CD4-positive, CD25-positive, alpha-beta regulatory T cell (primary cell): Measurements from ENCODE around the gene LLGL1. TPM values are rescaled to one million over a fixed set of nuclear protein-coding genes. Genes with fewer than 3 reads are reported as not detected.
A peak's percentile ranks its signal among the peaks of the same experiment; 100 is the strongest.
"Not testable (repeated sequence)": the region's sequence is repeated elsewhere in the genome, so short reads cannot be mapped to it uniquely, and the experiment has no call there.

ENCODE experiments used
- ATAC-seq, 2 donors: fragments of 150-1000 bp; cut with Tn5 transposase; one replicate each; pipeline ENCODE4 v1.10.0; 2021; ENCODE audit warnings: low read depth in 2 of 2, moderate number of reproducible peaks in 2 of 2, moderate library complexity in 1 of 2
- DNase-seq, 3 donors: peaks; one replicate each; pipeline versions ENCODE4 v3.0.0 to v3.0.0-alpha.2; 2012 to 2022; ENCODE audit warnings: mixed read lengths in 1 of 3
- H3K27ac ChIP-seq: one replicate; pipeline ENCODE4 v1.7.0; 2013; ENCODE audit warnings: mild to moderate bottlenecking, low read length; ENCODE audit not compliant: insufficient read depth, poor library complexity, severe bottlenecking
- H3K27me3 ChIP-seq: one replicate; pipeline ENCODE4 v1.7.0; 2013; ENCODE audit warnings: low read length; ENCODE audit not compliant: control insufficient read depth, insufficient read depth
- H3K36me3 ChIP-seq: one replicate; pipeline ENCODE4 v1.7.0; 2013; ENCODE audit warnings: mild to moderate bottlenecking, low read length, moderate library complexity; ENCODE audit not compliant: control insufficient read depth, insufficient read depth
- H3K4me1 ChIP-seq: 2 replicates; pipeline ENCODE4 v1.7.0; 2013; ENCODE audit warnings: mild to moderate bottlenecking, low read length; ENCODE audit not compliant: insufficient read depth, control insufficient read depth, poor library complexity, severe bottlenecking
- H3K4me3 ChIP-seq: one replicate; pipeline ENCODE4 v1.7.0; 2013; ENCODE audit warnings: low read depth, mild to moderate bottlenecking, low read length, moderate library complexity
- H3K9me3 ChIP-seq, 2 experiments: 1 replicate in 1 of 2; 2 replicates in 1 of 2; pipeline ENCODE4 v1.7.0; 2013; ENCODE audit warnings: low read length in 2 of 2, mild to moderate bottlenecking in 1 of 2, moderate library complexity in 1 of 2; ENCODE audit not compliant: control insufficient read depth in 2 of 2
- H3K27ac Mint-ChIP-seq, 3 donors: one replicate each; pipeline ENCODE4 v1.8.0; 2020 to 2022; ENCODE audit warnings: mild to moderate bottlenecking in 3 of 3, mixed read lengths in 3 of 3, moderate library complexity in 2 of 3
- H3K27me3 Mint-ChIP-seq: one replicate; pipeline ENCODE4 v1.8.0; 2022; ENCODE audit warnings: mild to moderate bottlenecking, mixed read lengths
- H3K36me3 Mint-ChIP-seq: one replicate; pipeline ENCODE4 v1.8.0; 2020; ENCODE audit warnings: mixed read lengths
- H3K4me1 Mint-ChIP-seq, 4 donors: one replicate each; pipeline ENCODE4 v1.8.0; 2020 to 2022; ENCODE audit warnings: mixed read lengths in 4 of 4, mild to moderate bottlenecking in 1 of 4
- H3K4me3 Mint-ChIP-seq, 4 donors: one replicate each; pipeline ENCODE4 v1.8.0; 2020 to 2022; ENCODE audit warnings: mild to moderate bottlenecking in 4 of 4, mixed read lengths in 4 of 4, moderate library complexity in 3 of 4
- H3K9me3 Mint-ChIP-seq, 7 donors: one replicate each; pipeline ENCODE4 v1.8.0; 2020 to 2022; ENCODE audit warnings: mixed read lengths in 7 of 7, mild to moderate bottlenecking in 3 of 7, moderate library complexity in 2 of 7
- polyA plus RNA-seq, 4 donors: library from polyadenylated mRNA; unstranded; fragments of 300-500 nt; fragmentation: Illumina TruSeq; gene quantifications; one replicate each; pipeline ENCODE4 v1.2.3, GENCODE V29; 2021
- total RNA-seq: library from RNA; stranded (reverse); gene quantifications from one replicate; pipeline ENCODE4 v1.2.3, GENCODE V29; 2022

The LLGL1 gene
- total and polyA plus RNA-seq, 5 donors from 2014 or later: 1.0 to 16.6 (median 2.0) TPM

DNA sequence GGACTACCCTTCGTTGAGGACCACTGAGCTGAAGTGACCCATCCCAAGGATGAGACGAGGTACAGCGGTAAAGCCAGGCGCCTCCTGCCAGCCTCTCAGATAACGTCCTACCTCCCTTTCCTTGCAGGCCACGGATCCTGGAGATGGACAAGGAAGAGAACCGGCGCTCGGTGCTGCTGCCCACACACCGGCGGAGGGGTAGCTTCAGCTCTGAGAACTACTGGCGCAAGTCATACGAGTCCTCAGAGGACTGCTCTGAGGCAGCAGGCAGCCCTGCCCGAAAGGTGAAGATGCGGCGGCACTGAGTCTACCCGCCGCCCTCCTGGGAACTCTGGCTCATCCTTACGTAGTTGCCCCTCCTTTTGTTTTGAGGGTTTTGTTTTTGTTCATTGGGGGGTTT, 17.3 kb upstream of the LLGL1 start:
- DNase-seq (no peak), ATAC-seq (no peak)
- Mint-ChIP-seq H3K36me3 (peaks cover 28% of the 10 kb centered on the region), H3K27me3 (no peaks in the 10 kb centered on the region), H3K27ac (no peak overlapping the region), H3K4me3 (no peak overlapping the region), H3K9me3 (no peaks in the 10 kb centered on the region), H3K4me1 (peaks cover 0 to 13% (median 5%) of the 10 kb centered on the region in 4 donors)
- Histone ChIP-seq H3K4me1 (no peaks in the 10 kb centered on the region), H3K27me3 (no peaks in the 10 kb centered on the region), H3K4me3 (no peak overlapping the region), H3K9me3 (no peaks in the 10 kb centered on the region), H3K27ac (no peak overlapping the region), H3K36me3 (peaks cover 72% of the 10 kb centered on the region)

DNA sequence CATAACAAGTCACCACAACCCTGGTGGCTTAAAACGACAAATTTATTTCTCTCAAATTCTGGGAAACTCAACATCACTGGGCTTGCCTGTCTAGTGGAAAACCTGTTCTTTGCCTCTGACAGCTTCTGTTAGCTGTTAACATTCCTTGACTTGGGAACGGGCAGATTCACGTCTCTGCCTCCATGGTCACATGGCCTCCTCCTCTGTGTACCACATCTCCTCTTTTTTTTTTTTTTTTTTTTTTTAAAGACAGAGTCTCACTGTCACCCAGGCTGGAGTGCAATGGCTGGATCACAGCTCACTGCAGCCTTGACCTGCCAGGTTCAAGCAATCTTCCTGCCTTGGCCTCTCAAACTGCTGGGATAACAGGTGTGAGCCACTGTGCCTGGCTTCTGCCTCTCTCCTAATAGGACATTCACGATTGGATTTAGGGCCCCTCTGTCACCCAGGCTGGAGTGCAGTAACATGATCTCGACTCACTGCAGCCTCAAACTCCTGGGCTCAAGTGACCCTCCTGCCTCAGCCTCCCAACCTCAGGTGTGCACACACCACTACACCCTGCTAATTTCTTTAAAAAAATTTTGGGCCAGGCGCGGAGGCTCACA, 11.7 kb upstream of the LLGL1 start:
- H3K4me3 Mint-ChIP-seq: no peak overlapping the region
- Histone ChIP-seq H3K4me3 (no peak overlapping the region), H3K27ac (no peak overlapping the region), H3K4me1 (no peaks in the 10 kb centered on the region), H3K36me3 (peaks cover 26% of the 10 kb centered on the region), H3K9me3 (no peaks in the 10 kb centered on the region), H3K27me3 (no peaks in the 10 kb centered on the region)
- no peak overlapping the region for H3K27ac Mint-ChIP-seq
- H3K36me3 Mint-ChIP-seq: peaks cover 11% of the 10 kb centered on the region
- no peaks in the 10 kb centered on the region for H3K27me3 Mint-ChIP-seq
- ATAC-seq (no peak), DNase-seq (no peak)
- no peaks in the 10 kb centered on the region for H3K9me3 Mint-ChIP-seq
- H3K4me1 Mint-ChIP-seq: peaks cover 0 to 7% (median 0%) of the 10 kb centered on the region in 4 donors

DNA sequence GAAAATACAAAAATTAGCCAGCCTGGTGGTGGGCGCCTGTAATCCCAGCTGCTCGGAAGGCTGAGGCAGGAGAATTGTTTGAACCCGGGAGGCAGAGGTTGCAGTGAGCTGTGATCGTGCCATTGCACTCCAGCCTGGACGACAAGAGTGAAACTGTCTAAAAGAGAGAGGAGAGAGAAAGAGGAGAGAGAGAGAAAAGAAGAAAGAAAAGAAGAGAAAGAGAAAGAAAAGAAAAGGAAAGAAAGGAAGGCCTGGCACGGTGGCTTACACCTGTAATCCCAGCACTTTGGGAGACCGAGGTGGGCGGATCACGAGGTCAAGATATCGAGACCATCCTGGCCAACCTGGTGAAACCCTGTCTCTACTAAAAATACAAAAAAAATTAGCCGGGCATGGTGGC, 8.5 kb upstream of the LLGL1 start:
- not testable (repeated sequence) for H3K36me3 ChIP-seq, DNase-seq, H3K27me3 Mint-ChIP-seq, H3K9me3 ChIP-seq, H3K4me1 ChIP-seq, H3K27me3 ChIP-seq, H3K27ac ChIP-seq, H3K4me3 ChIP-seq, ATAC-seq, H3K9me3 Mint-ChIP-seq, H3K27ac Mint-ChIP-seq, H3K36me3 Mint-ChIP-seq, H3K4me1 Mint-ChIP-seq, H3K4me3 Mint-ChIP-seq

DNA sequence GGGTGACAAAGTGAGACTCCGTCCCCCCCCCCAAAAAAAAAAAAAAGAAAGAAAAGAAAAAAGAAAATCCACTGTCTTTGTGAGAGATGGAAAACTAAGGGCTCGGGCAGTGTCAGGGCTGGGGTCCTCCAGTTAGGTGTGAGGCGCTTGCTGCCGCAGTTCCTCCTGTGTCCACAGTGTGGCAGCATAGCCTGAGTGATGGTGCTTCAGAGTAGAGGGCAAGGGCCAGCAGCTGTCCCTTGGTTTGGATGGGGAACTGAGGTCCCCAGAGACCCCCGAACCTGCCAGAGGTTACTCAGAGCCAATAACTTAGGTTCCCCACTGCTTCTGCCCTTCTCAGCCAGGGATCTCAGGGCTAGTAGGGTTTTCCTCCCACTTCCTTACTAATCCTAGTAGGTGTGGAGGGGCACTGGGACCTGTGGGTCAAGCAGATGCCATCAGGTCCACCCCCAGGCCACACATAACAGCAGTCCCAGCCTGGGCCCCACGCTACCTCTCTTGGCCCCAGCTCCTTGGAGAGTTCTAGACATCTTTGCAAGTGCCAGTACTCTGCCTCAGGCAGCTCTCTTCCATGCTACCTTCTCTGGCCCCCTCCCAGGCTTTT, 7.9 kb upstream of the LLGL1 start:
- Histone ChIP-seq H3K4me1 (no peaks in the 10 kb centered on the region), H3K27me3 (no peaks in the 10 kb centered on the region), H3K9me3 (no peaks in the 10 kb centered on the region), H3K27ac (no peak overlapping the region), H3K4me3 (no peak overlapping the region), H3K36me3 (peaks cover under 1% of the 10 kb centered on the region)
- H3K9me3 Mint-ChIP-seq: no peaks in the 10 kb centered on the region
- DNase-seq: peak; percentile 62 to 67 (median 63)
- H3K36me3 Mint-ChIP-seq: no peaks in the 10 kb centered on the region
- H3K4me1 Mint-ChIP-seq: peaks cover 0 to 5% (median 0%) of the 10 kb centered on the region in 4 donors
- ATAC-seq: peak; percentile 79 to 83
- no peak overlapping the region for H3K27ac Mint-ChIP-seq
- peak overlapping the region in 1 of 4 donors; percentile 54 for H3K4me3 Mint-ChIP-seq
- H3K27me3 Mint-ChIP-seq: no peaks in the 10 kb centered on the region

DNA sequence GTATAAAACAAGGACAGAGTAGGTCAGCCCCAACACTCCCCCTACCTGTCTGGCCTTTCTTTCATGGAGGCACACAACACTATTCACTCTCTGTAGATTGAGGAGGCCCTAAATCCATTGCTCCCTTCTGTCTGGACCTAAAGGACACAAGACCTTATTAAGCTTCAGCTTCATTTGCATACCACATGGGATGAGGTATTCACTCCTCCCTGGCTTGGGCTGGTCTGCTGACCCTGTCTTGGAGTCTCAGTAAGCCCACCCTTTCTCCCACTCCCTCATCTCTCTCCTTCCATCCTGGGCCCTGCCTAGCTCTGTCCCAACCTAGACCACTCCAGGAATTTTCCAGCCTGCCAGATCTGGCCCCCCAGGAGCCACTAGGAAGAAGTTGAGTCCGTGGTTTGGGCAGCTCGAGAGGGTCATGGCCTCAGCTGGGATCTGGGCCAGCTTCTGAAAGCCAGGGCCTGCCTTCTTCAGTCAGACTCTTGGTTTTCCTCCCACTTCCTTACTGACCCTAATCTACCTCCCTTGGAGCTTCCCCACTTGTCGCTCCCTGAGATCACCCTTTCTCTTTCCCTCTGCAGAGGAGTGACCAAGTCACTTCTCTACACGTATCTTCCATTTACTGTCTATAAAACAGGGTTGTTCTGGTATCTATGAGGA, 6.5 kb upstream of the LLGL1 start:
- DNase-seq (no peak), ATAC-seq (no peak)
- no peaks in the 10 kb centered on the region for H3K4me1 ChIP-seq
- H3K9me3 Mint-ChIP-seq: no peaks in the 10 kb centered on the region
- H3K27me3 ChIP-seq: no peaks in the 10 kb centered on the region
- H3K4me3 ChIP-seq: no peak overlapping the region
- no peak overlapping the region for H3K4me3 Mint-ChIP-seq
- peaks cover 0 to 5% (median 0%) of the 10 kb centered on the region in 4 donors for H3K4me1 Mint-ChIP-seq
- H3K27ac ChIP-seq: no peak overlapping the region
- no peaks in the 10 kb centered on the region for H3K36me3 Mint-ChIP-seq
- H3K9me3 ChIP-seq: no peaks in the 10 kb centered on the region
- H3K27ac Mint-ChIP-seq: no peak overlapping the region
- H3K36me3 ChIP-seq: no peaks in the 10 kb centered on the region
- H3K27me3 Mint-ChIP-seq: no peaks in the 10 kb centered on the region

DNA sequence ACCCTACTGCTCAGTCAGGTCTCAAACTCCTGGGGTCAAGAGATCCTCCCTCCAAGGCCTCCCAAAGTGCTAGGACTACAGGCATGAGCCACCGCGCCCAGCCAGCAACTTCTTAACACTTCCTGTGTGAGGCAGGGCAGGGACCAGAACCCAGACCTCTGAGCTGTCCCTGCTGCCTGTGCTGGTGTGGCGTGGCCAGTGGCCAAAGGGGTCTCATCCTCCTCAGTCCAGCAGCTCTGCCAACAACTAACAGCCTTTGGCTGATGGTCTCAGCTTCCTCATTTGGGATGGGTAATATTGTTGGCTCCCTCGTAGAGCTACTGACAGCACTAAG, 1.4 kb upstream of the LLGL1 start:
- H3K27ac Mint-ChIP-seq: no peak overlapping the region
- Histone ChIP-seq H3K9me3 (no peaks in the 10 kb centered on the region), H3K4me3 (no peak overlapping the region), H3K27me3 (no peaks in the 10 kb centered on the region), H3K27ac (no peak overlapping the region), H3K36me3 (no peaks in the 10 kb centered on the region), H3K4me1 (peaks cover 18% of the 10 kb centered on the region)
- H3K27me3 Mint-ChIP-seq: no peaks in the 10 kb centered on the region
- DNase-seq (no peak), ATAC-seq (no peak)
- H3K4me3 Mint-ChIP-seq: peak overlapping the region in 1 of 4 donors; percentile 63
- H3K36me3 Mint-ChIP-seq: no peaks in the 10 kb centered on the region
- H3K9me3 Mint-ChIP-seq: peaks cover 0 to 2% (median 0%) of the 10 kb centered on the region in 7 donors
- H3K4me1 Mint-ChIP-seq: peaks cover 0 to 34% (median 16%) of the 10 kb centered on the region in 4 donors

DNA sequence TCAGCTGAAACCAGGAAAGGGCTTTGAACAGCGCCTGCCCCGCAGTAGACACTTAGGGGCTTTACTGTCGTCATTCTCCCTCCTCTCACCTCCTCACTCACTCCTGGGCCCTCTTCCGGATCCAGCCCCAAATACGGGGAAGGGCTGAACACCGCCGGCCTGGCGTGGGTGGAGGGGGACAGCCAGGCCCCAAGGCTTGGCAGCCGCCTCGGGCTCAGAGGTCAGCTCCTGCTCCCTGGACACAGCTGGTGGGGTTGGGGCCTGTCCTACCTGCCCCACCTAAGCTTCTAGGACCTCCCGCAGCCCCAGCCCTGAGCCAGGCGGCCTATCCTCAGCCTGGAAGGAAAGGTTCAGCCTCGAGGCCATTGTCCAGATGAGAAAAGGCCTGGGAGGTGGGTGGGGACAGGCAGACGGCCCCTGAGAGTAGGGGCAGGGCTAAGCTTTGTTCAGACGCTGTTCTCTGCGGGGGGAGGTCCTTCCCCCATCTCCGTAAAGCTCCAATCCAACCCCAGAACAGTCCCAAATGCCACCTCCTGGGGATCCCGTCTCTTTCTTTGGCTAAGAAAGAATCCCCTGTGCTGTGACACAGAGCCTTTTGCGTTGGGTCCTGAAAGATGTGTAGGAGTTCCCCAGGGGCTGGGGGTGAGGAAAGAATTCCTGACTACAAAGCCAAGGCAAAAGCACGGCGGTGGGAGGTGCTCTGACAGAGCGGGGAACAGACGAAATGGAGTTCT, 881 bp upstream of the LLGL1 start:
- DNase-seq (no peak), ATAC-seq (no peak)
- H3K9me3 ChIP-seq: no peaks in the 10 kb centered on the region
- peaks cover 18% of the 10 kb centered on the region for H3K4me1 ChIP-seq
- Mint-ChIP-seq H3K27me3 (no peaks in the 10 kb centered on the region), H3K9me3 (peaks cover 0 to 2% (median 0%) of the 10 kb centered on the region in 7 donors), H3K4me3 (peak overlapping the region in 3 of 4 donors; percentile 73 to 84 (median 82)), H3K4me1 (peaks cover 0 to 39% (median 16%) of the 10 kb centered on the region in 4 donors), H3K27ac (no peak overlapping the region), H3K36me3 (no peaks in the 10 kb centered on the region)
- H3K4me3 ChIP-seq: no peak overlapping the region
- no peaks in the 10 kb centered on the region for H3K36me3 ChIP-seq
- H3K27me3 ChIP-seq: no peaks in the 10 kb centered on the region
- no peak overlapping the region for H3K27ac ChIP-seq
